ENCODE results near the gene DNAH9.

DNA sequence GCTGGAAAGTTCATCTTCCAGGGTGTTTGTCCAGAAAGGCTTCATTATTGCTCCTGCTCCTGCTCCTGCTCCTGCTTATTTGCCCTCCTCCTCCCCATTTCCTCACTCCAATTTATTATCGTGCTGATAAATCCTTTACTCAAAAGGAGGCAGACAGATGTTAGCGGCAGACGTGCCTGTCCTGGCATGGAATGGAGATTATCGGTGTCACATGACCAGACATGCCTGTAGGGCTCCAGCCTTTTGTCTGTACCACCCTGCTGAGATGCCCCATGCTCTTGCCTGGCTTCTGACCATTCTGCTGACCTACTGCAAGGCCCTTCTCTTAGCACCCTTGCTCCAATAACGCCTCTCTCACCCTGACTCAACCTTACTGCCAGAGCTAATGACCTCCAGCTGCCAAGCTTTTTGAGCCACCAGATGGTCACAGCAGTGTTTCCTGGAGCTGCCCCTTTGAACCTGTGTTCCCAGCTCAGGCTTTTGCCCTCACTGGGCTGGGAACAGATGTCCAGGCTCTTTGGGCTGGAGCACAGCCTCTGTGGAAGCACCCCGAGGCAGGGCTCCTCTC lies 12.8 kb downstream of the DNAH9 start:
- TF ChIP-seq POLR2AphosphoS5 (IDR thresholded peaks at IDR 0.05; ENCODE audit: low read depth, low read length), result no peak
- TF ChIP-seq TAF1 (IDR thresholded peaks at IDR 0.05; ENCODE audit: low read depth, low read length), result no peak
- TF ChIP-seq POLR2A (IDR thresholded peaks at IDR 0.05; ENCODE audit: low read depth, low read length), result no peak
- no peak for TF ChIP-seq SPI1 (IDR thresholded peaks at IDR 0.05; ENCODE audit: low read depth, low read length)

Measured in GM12891 (cell line).